ENCODE data around the gene SPTBN2. TPM values are rescaled to one million over a fixed set of nuclear protein-coding genes. Genes with fewer than 3 reads are reported as not detected.

SPTBN2 gene
- total RNA-seq, 1 donor from 2014 or later, result 3.2 TPM

GRCh38 chr11:66762088-66762487 is 33.1 kb upstream of the SPTBN2 start:
- TF ChIP-seq CTCF (IDR thresholded peaks at IDR 0.05), result no peak
- no peak for DNase-seq (ENCODE audit: low spot score in 2 of 2)
- H3K4me1 ChIP-seq, result no peaks in the 10 kb centered on the region
- H3K27me3 ChIP-seq, result no peaks in the 10 kb centered on the region
- H3K9me3 ChIP-seq, result no peaks in the 10 kb centered on the region
- intact Hi-C loops (cut with DNase I), result no loop called here
- H3K36me3 ChIP-seq, result peaks cover 0 to 8% of the 10 kb centered on the region in 2 donors
- H3K27ac ChIP-seq, result no peak overlapping the region
- no peak overlapping the region for H3K4me3 ChIP-seq

GRCh38 chr11:66752148-66752547 is 23.1 kb upstream of the SPTBN2 start:
- Histone ChIP-seq H3K27ac (no peak overlapping the region), H3K27me3 (no peaks in the 10 kb centered on the region), H3K4me1 (no peaks in the 10 kb centered on the region), H3K4me3 (no peak overlapping the region), H3K9me3 (no peaks in the 10 kb centered on the region), H3K36me3 (peaks cover 0 to 7% of the 10 kb centered on the region in 2 donors)
- TF ChIP-seq CTCF (IDR thresholded peaks at IDR 0.05), result no peak
- intact Hi-C loops (cut with DNase I), result no loop called here
- DNase-seq (ENCODE audit: low spot score in 2 of 2), result no peak

GRCh38 chr11:66749091-66749490 is 20.1 kb upstream of the SPTBN2 start:
- DNase-seq (ENCODE audit: low spot score in 2 of 2), result no peak
- Histone ChIP-seq H3K4me1 (peaks cover 0 to 6% of the 10 kb centered on the region in 2 donors), H3K9me3 (no peaks in the 10 kb centered on the region), H3K27ac (no peak overlapping the region), H3K27me3 (no peaks in the 10 kb centered on the region), H3K36me3 (no peaks in the 10 kb centered on the region), H3K4me3 (no peak overlapping the region)
- TF ChIP-seq CTCF (IDR thresholded peaks at IDR 0.05), result no peak
- intact Hi-C loops (cut with DNase I), result no loop called here

GRCh38 chr11:66747480-66747879 is 18.5 kb upstream of the SPTBN2 start:
- Histone ChIP-seq H3K4me1 (peaks cover 3 to 14% of the 10 kb centered on the region in 2 donors), H3K4me3 (no peak overlapping the region), H3K27ac (no peak overlapping the region), H3K27me3 (no peaks in the 10 kb centered on the region), H3K9me3 (no peaks in the 10 kb centered on the region), H3K36me3 (no peaks in the 10 kb centered on the region)
- DNase-seq (ENCODE audit: low spot score in 2 of 2), result no peak
- intact Hi-C loops (cut with DNase I), result no loop called here
- no peak for TF ChIP-seq CTCF (IDR thresholded peaks at IDR 0.05)

GRCh38 chr11:66745356-66746235 is 16.6 kb upstream of the SPTBN2 start:
- no peak for TF ChIP-seq CTCF (IDR thresholded peaks at IDR 0.05)
- Histone ChIP-seq H3K27ac (peak overlapping the region; percentile 40 to 48), H3K9me3 (no peaks in the 10 kb centered on the region), H3K27me3 (no peaks in the 10 kb centered on the region), H3K36me3 (no peaks in the 10 kb centered on the region), H3K4me3 (peak overlapping the region; percentile 94 to 96), H3K4me1 (peaks cover 3 to 14% of the 10 kb centered on the region in 2 donors)
- intact Hi-C loops (cut with DNase I), result loop anchor here (2.0 kb wide), 1 partner anchor 69 kb away; the partner anchor contains the start of gene RBM4B
- no peak for DNase-seq (ENCODE audit: low spot score in 2 of 2)
